Stimulated activated CD8-positive, alpha-beta memory T cell treated with anti-CD3 and anti-CD28 coated beads, Interleukin-4, amount 100 ng/mL, for 24 hours (primary cell): ENCODE results near the gene MBLAC1.

Experiments
- DNase-seq: peaks from one replicate; pipeline ENCODE4 v3.0.0-alpha.2; 2020; ENCODE audit warnings: low read depth

MBLAC1 gene

GRCh38 chr7:100173806-100174495 lies 47.2 kb downstream of the MBLAC1 start:
- no peak for DNase-seq

DNA sequence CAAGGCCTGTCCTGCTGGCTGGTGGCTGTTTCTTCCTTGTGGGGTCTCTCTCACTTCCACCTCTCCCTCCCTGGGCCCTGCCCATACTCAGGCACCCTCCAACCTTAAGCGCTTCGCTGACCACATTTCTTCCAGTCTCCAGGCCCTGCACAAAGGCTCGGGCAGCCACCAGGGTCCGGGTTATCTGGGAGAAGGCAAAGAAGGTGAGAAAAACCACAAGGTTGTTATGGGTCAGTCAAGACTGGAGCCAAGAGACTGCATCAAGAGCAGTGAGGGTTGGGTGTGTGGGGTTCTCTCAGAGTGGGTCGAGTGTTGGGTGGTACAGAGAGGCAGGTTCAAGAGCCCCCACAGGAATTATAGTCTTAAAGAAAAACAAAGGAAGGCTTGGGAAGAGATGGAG lies 47.8 kb downstream of the MBLAC1 start:
- no peak for DNase-seq

GRCh38 chr7:100175296-100175935 lies 48.6 kb downstream of the MBLAC1 start:
- no peak for DNase-seq

DNA sequence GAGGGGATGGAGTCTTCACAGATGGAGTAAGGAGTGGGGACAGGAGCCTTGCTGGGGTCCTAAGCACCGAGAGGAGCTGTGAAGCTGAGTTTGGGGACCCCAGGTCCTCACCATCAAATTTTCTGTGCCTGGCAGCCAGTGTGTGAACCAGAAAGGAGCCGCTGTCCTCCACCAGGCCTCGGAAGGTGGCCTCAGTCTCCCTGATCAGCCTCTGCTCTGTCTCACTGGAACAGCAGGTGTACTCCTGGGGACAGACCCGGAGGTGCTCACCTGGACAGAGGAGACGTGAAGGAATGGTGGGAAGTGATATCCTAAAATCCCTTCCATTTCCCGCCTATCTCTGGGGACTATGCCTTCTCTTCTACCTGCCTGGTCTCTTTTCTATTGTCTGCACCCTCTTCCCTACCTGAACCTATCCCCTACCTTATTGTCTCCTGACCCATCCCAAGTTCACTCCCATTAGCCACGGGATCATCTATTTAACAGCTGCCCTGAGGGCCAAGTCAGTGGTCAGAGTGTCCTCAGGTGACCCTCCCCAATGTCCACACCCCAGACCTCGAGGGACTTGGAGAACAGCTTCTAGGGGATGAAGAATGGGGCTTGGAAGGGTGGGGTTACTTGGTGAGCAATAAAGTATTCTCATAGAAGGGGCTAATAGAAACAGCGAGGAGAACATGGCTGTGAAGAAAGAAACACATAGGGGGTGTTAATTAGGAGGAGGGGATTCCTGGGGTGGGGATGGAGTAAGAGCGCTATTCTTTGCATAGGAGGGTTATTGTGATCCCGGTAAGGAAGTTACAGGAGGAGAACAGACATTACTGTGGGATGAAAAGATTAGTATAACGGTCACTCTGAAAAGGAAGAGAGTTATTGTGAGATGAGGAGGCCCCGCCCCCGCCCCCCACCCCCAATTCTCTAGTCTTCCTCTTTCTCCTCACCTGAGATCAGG lies 49.6 kb downstream of the MBLAC1 start:
- DNase-seq = no peak

DNA sequence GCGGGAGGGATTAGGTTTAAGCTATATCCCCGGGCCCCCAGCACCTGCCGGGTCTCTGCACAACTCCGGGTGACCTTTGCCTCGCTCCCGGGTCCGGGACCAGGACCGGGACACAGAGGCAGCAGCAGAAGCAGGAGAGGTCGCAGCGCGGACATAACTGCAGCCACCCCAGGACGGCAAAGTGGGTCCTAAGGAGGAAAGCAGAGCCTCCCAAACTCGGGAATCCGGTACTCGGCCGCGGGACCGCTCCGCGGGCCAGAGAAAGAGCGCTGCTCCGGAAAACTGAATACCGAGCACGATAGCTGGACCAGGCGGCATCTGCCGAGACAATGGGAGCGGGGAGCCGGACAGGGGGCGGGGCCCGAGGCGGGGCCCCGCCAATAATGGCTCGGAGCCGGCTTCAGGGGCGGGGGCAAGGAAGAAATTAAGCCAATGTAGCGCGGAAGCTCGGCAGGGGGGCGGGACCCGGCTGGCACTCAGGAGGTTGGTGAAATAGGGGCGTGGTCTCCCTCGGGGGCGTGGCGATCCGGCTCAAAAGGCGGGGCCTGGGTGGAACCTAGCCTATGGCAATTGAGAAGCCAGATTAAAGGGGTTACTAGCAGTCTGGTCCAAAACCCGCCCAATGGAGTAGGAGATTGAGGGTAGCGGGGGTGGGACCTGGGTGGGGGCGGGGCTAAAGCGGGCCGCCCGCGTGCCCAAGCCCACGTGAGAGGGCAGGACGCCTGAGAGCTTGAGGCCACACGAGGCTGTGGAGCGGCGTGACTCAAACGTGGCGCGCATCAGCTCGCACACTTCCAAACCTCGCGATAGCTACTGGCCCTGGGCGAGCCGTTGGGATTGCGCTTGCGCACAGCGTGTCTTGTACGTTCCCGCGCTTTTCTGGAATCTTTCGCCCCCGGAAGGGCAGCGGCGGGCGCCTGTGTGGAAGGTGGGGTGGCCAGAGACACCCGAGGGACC lies 50.6 kb downstream of the MBLAC1 start, which contains the start of the genes GPC2 and STAG3:
Gene GPC2 (minus strand): TSS at position 337 of the 957 bp plus-strand sequence. CDS start 182 bp downstream, at position 155.
Gene STAG3 (plus strand): TSS at position 874 of the 957 bp plus-strand sequence. CDS start 2,639 bp downstream, outside the sequence.
- DNase-seq = peak; percentile 95
